Keratinocyte (primary cell): ENCODE results near the gene NR5A1. TPM values are rescaled to one million over a fixed set of nuclear protein-coding genes. Genes with fewer than 3 reads are reported as not detected.

Source experiments
- DNase-seq: peaks from one replicate; pipeline ENCODE4 v3.0.0-alpha.2; 2011; ENCODE audit warnings: low read depth, missing footprints, low spot score
- FAIRE-seq: peaks from 2 replicates; lab custom pipeline; 2011; peaks lifted over from hg19 to GRCh38; lab: Jason Lieb, UNC
- H2AFZ ChIP-seq: 2 replicates; pipeline ENCODE4 v1.6.0; 2012; ENCODE audit warnings: low read length, control low read depth, inconsistent platforms; ENCODE audit not compliant: control insufficient read depth
- H3K27ac ChIP-seq: 2 replicates; pipeline ENCODE4 v1.5.1; 2011; ENCODE audit warnings: low read length; ENCODE audit not compliant: control insufficient read depth, insufficient read depth
- H3K27me3 ChIP-seq: 3 replicates; pipeline ENCODE4 v1.6.0; 2011; ENCODE audit warnings: low read length; ENCODE audit not compliant: control insufficient read depth, insufficient read depth; ENCODE audit errors: extremely low read depth
- H3K36me3 ChIP-seq, 2 experiments: 2 replicates in 1 of 2; 3 replicates in 1 of 2; pipeline ENCODE4 v1.5.1; 2011; ENCODE audit warnings: low read length in 2 of 2, mild to moderate bottlenecking in 1 of 2; ENCODE audit not compliant: control insufficient read depth in 2 of 2, insufficient read depth in 2 of 2; ENCODE audit errors: extremely low read depth in 1 of 2
- H3K4me1 ChIP-seq: 3 replicates; pipeline ENCODE4 v1.5.1; 2011; ENCODE audit warnings: low read length; ENCODE audit not compliant: control insufficient read depth, insufficient read depth; ENCODE audit errors: extremely low read depth
- H3K4me2 ChIP-seq: 3 replicates; pipeline ENCODE4 v1.6.0; 2011; ENCODE audit warnings: low read depth, low read length; ENCODE audit not compliant: control insufficient read depth, insufficient read depth; ENCODE audit errors: extremely low read depth
- H3K4me3 ChIP-seq, 3 experiments: fragments of 200-600 bp in 1 of 3; sonication (generic) in 1 of 3; 2 replicates in 2 of 3; 3 replicates in 1 of 3; pipeline ENCODE4 v1.5.1; 2011 to 2016; ENCODE audit warnings: low read length in 3 of 3, mild to moderate bottlenecking in 3 of 3, control low read depth in 2 of 3, inconsistent platforms in 1 of 3, low read depth in 1 of 3, mixed read lengths in 1 of 3, mixed run types in 1 of 3, moderate library complexity in 1 of 3; ENCODE audit not compliant: control insufficient read depth in 2 of 3, insufficient read depth in 2 of 3; ENCODE audit errors: extremely low read depth in 1 of 3
- H3K79me2 ChIP-seq: 2 replicates; pipeline ENCODE4 v1.6.0; 2012; ENCODE audit warnings: low read length; ENCODE audit not compliant: control insufficient read depth, insufficient read depth
- H3K9ac ChIP-seq: 3 replicates; pipeline ENCODE4 v1.6.0; 2011; ENCODE audit warnings: low read length; ENCODE audit not compliant: control insufficient read depth, insufficient read depth; ENCODE audit errors: extremely low read depth
- H3K9me1 ChIP-seq: 3 replicates; pipeline ENCODE4 v1.6.0; 2011; ENCODE audit warnings: low read length; ENCODE audit not compliant: control insufficient read depth, insufficient read depth; ENCODE audit errors: extremely low read depth
- H3K9me3 ChIP-seq: 2 replicates; pipeline ENCODE4 v1.5.1; 2012; ENCODE audit warnings: low read depth, low read length; ENCODE audit not compliant: control insufficient read depth
- H4K20me1 ChIP-seq: 3 replicates; pipeline ENCODE4 v1.6.0; 2011; ENCODE audit warnings: low read length; ENCODE audit not compliant: control insufficient read depth, insufficient read depth; ENCODE audit errors: extremely low read depth
- EZH2 ChIP-seq: IDR thresholded peaks from one replicate; pipeline ENCODE4 v1.6.1; 2012; ENCODE audit warnings: inconsistent platforms, mild to moderate bottlenecking, low read length, moderate library complexity
- dilution Hi-C: fragments of 300-500 bp; cut with MboI; formaldehyde crosslinking; loops from one replicate; pipeline ENCODE4 v1.7.0; 2020; ENCODE audit warnings: low sequenced_read_pairs; ENCODE audit not compliant: extremely low pct_ligation_motif_present
- polyA plus RNA-seq, 5 experiments: library from polyadenylated mRNA; depleted of rRNA in 3 of 5; stranded (reverse) in 3 of 5; stranded (forward) in 1 of 5; unstranded in 1 of 5; fragments of >200 nt; gene quantifications; 1 replicate in 1 of 5; 2 replicates in 3 of 5; 3 replicates in 1 of 5; pipeline versions ENCODE4 v1.2.1 to v1.2.3, GENCODE V29; 2011 to 2012; ENCODE audit warnings: missing spikeins in 2 of 5, low read depth in 1 of 5, low replicate concordance in 1 of 5
- TF ChIP-seq, protein P1 (sequence below), 3 experiments: IDR thresholded peaks in 1 of 3; conservative IDR thresholded peaks in 1 of 3; optimal IDR thresholded peaks in 1 of 3; 2 replicates in 2 of 3; 3 replicates in 1 of 3; pipeline versions ENCODE3 to v1.5.1; 2011; ENCODE audit warnings: low read length in 3 of 3, mild to moderate bottlenecking in 3 of 3, moderate library complexity in 2 of 3, control low read depth in 1 of 3, inconsistent platforms in 1 of 3; ENCODE audit not compliant: insufficient read depth in 2 of 3; ENCODE audit errors: extremely low read depth in 1 of 3

NR5A1 gene
- polyA plus RNA-seq, 1 donor (not counting 4 experiments of a cell fraction or from before 2014, with no cell fraction given), result not detected

DNA sequence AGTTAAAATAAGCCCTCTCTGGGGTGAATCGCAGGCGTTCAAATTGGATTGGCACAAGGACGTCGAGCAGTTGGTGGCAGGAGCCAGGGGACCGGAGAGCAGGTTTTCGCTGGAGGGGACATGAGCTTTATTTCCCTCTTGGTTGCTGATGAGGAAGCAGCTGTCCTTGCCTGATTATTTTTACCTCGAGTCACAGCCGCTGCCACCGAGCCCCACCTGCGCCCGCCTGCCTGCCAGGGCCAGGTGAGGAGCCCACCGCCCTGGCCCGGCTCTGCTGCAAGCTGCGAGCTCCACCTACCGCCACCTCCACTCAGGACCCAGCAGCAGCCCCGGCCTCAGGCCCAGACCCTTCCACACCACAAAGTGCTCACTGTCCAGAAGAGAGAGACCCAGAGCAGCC, 65.9 kb downstream of the NR5A1 start:
- H3K79me2 ChIP-seq, result no peaks in the 10 kb centered on the region
- H2AFZ ChIP-seq, result no peak overlapping the region
- H3K9me3 ChIP-seq, result no peaks in the 10 kb centered on the region
- H4K20me1 ChIP-seq, result no peaks in the 10 kb centered on the region
- H3K9ac ChIP-seq, result no peak overlapping the region
- FAIRE-seq, result no peak
- no peak overlapping the region for H3K4me2 ChIP-seq
- peaks cover 18% of the 10 kb centered on the region for H3K4me1 ChIP-seq
- no peak overlapping the region for H3K4me3 ChIP-seq
- H3K36me3 ChIP-seq, result no peaks in the 10 kb centered on the region
- H3K9me1 ChIP-seq, result no peaks in the 10 kb centered on the region
- dilution Hi-C loops, result no loop called here
- H3K27me3 ChIP-seq, result no peaks in the 10 kb centered on the region
- TF ChIP-seq, protein P1, sequence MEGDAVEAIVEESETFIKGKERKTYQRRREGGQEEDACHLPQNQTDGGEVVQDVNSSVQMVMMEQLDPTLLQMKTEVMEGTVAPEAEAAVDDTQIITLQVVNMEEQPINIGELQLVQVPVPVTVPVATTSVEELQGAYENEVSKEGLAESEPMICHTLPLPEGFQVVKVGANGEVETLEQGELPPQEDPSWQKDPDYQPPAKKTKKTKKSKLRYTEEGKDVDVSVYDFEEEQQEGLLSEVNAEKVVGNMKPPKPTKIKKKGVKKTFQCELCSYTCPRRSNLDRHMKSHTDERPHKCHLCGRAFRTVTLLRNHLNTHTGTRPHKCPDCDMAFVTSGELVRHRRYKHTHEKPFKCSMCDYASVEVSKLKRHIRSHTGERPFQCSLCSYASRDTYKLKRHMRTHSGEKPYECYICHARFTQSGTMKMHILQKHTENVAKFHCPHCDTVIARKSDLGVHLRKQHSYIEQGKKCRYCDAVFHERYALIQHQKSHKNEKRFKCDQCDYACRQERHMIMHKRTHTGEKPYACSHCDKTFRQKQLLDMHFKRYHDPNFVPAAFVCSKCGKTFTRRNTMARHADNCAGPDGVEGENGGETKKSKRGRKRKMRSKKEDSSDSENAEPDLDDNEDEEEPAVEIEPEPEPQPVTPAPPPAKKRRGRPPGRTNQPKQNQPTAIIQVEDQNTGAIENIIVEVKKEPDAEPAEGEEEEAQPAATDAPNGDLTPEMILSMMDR (optimal IDR thresholded peaks at IDR 0.05 in 1 of 3, IDR thresholded peaks at IDR 0.05 in 1 of 3, conservative IDR thresholded peaks at IDR 0.05 in 1 of 3; ENCODE audit: extremely low read depth in 1 of 3, insufficient read depth in 2 of 3, low read length in 3 of 3), result no peak
- TF ChIP-seq EZH2, result no peak
- no peak overlapping the region for H3K27ac ChIP-seq
- DNase-seq, result no peak

DNA sequence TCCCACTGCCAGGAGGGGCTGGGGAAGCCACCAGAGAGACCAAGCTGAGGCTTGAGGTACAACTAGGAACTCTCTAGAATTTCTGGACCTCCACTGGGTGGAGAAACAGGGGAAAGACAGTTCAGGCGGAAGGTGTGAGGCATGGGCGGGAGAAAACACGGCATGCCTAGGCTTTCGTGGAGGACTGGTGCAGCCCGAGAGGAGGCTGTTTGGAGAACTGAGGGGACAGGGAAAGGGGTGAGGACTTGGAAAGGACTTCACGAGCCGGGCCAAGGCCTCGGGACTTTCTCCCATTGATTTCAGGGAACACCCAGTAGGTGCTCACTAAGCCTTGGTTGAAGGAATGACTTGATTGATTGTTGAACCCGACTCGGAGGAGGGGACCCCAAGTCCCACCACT, 66.4 kb downstream of the NR5A1 start:
- TF ChIP-seq, protein P1 (optimal IDR thresholded peaks at IDR 0.05 in 1 of 3, IDR thresholded peaks at IDR 0.05 in 1 of 3, conservative IDR thresholded peaks at IDR 0.05 in 1 of 3; ENCODE audit: extremely low read depth in 1 of 3, insufficient read depth in 2 of 3, low read length in 3 of 3), result no peak
- no peak for TF ChIP-seq EZH2
- H2AFZ ChIP-seq, result no peak overlapping the region

More for the DNA sequence above, 66.4 kb downstream of the NR5A1 start:
- H3K9me1 ChIP-seq, result no peaks in the 10 kb centered on the region
- H3K9me3 ChIP-seq, result no peaks in the 10 kb centered on the region
- DNase-seq (no peak), FAIRE-seq (no peak)
- no peak overlapping the region for H3K27ac ChIP-seq
- H3K9ac ChIP-seq, result no peak overlapping the region
- no peaks in the 10 kb centered on the region for H3K27me3 ChIP-seq
- no peak overlapping the region for H3K4me2 ChIP-seq
- H4K20me1 ChIP-seq, result no peaks in the 10 kb centered on the region
- no peak overlapping the region for H3K4me3 ChIP-seq
- no peaks in the 10 kb centered on the region for H3K36me3 ChIP-seq
- H3K4me1 ChIP-seq, result peaks cover 19% of the 10 kb centered on the region
- dilution Hi-C loops, result no loop called here
- no peaks in the 10 kb centered on the region for H3K79me2 ChIP-seq
